ENCODE measurements around the gene MBNL2.

- TF ChIP-seq, protein P1, sequence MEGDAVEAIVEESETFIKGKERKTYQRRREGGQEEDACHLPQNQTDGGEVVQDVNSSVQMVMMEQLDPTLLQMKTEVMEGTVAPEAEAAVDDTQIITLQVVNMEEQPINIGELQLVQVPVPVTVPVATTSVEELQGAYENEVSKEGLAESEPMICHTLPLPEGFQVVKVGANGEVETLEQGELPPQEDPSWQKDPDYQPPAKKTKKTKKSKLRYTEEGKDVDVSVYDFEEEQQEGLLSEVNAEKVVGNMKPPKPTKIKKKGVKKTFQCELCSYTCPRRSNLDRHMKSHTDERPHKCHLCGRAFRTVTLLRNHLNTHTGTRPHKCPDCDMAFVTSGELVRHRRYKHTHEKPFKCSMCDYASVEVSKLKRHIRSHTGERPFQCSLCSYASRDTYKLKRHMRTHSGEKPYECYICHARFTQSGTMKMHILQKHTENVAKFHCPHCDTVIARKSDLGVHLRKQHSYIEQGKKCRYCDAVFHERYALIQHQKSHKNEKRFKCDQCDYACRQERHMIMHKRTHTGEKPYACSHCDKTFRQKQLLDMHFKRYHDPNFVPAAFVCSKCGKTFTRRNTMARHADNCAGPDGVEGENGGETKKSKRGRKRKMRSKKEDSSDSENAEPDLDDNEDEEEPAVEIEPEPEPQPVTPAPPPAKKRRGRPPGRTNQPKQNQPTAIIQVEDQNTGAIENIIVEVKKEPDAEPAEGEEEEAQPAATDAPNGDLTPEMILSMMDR (IDR thresholded peaks at IDR 0.05) = no peak
- TF ChIP-seq POLR2A (IDR thresholded peaks at IDR 0.05) = no peak
Observed at GRCh38 chr13:97199451-97199850, 22.7 kb upstream of the MBNL2 start.
